Ascending aorta (tissue), 2 donors: Measurements from ENCODE around the gene SOX12. TPM values are rescaled to one million over a fixed set of nuclear protein-coding genes. Genes with fewer than 3 reads are reported as not detected.
"Not testable (repeated sequence)": the region's sequence is repeated elsewhere in the genome, so short reads cannot be mapped to it uniquely, and the experiment has no call there.

Experiments used
- DNase-seq, 2 donors: peaks; one replicate each; pipeline ENCODE4 v3.0.0-alpha.2; 2019; ENCODE audit warnings: low spot score in 2 of 2
- H3K27ac ChIP-seq, 2 donors: fragments of 200-600 bp; sonication (generic); one replicate each; pipeline ENCODE4 v1.5.1; 2016 to 2017; ENCODE audit warnings: mild to moderate bottlenecking in 1 of 2
- H3K27me3 ChIP-seq: fragments of 200-600 bp; sonication (generic); one replicate; pipeline ENCODE4 v1.5.1; 2017
- H3K36me3 ChIP-seq, 2 donors: fragments of 200-600 bp; sonication (generic); one replicate each; pipeline ENCODE4 v1.5.1; 2016
- H3K4me1 ChIP-seq, 2 donors: fragments of 200-600 bp; sonication (generic); one replicate each; pipeline ENCODE4 v1.5.1; 2016 to 2017; ENCODE audit warnings: mild to moderate bottlenecking in 1 of 2
- H3K4me3 ChIP-seq, 2 donors: fragments of 200-600 bp; sonication (generic); one replicate each; pipeline ENCODE4 v1.5.1; 2016 to 2017; ENCODE audit warnings: mild to moderate bottlenecking in 1 of 2
- H3K9me3 ChIP-seq, 2 donors: fragments of 200-600 bp; sonication (generic); one replicate each; pipeline ENCODE4 v1.5.1; 2016
- CTCF ChIP-seq, 3 experiments: fragments of 200-600 bp in 2 of 3; fragments of 450-650 bp in 1 of 3; sonication (generic) in 2 of 3; IDR thresholded peaks; one replicate each; pipeline ENCODE4 v1.5.1; 2016 to 2019; ENCODE audit warnings: antibody characterized with exemption in 3 of 3, mild to moderate bottlenecking in 1 of 3, moderate library complexity in 1 of 3
- intact Hi-C: fragments of 100-400 bp; cut with DNase I; formaldehyde crosslinking; loops from one replicate; pipeline ENCODE4 v1.15.1; 2023
- total RNA-seq: library from RNA; depleted of rRNA; stranded (reverse); fragments of >200 nt; gene quantifications from one replicate; pipeline ENCODE4 v1.1.0, GENCODE V29; 2016

SOX12 gene
- total RNA-seq, 1 donor from 2014 or later, result 6.2 TPM

- Histone ChIP-seq H3K27ac (peak overlapping the region; percentile 84 to 90), H3K27me3 (no peaks in the 10 kb centered on the region), H3K9me3 (no peaks in the 10 kb centered on the region), H3K4me3 (peak overlapping the region; percentile 67 to 83), H3K36me3 (peaks cover 0 to 5% of the 10 kb centered on the region in 2 donors), H3K4me1 (peaks cover 0 to 6% of the 10 kb centered on the region in 2 donors)
- DNase-seq, result peak; percentile 55 to 93
- no peak for TF ChIP-seq CTCF (IDR thresholded peaks at IDR 0.05)
- intact Hi-C loops, result loop anchor here (1.0 to 5.0 kb wide), 6 partner anchors 22 to 304 kb away; partner anchors contain the start of genes CSNK2A1, RBCK1, SRXN1 and TBC1D20
Observed at GRCh38 chr20:347640-348484, 22.5 kb downstream of the SOX12 start.

DNA sequence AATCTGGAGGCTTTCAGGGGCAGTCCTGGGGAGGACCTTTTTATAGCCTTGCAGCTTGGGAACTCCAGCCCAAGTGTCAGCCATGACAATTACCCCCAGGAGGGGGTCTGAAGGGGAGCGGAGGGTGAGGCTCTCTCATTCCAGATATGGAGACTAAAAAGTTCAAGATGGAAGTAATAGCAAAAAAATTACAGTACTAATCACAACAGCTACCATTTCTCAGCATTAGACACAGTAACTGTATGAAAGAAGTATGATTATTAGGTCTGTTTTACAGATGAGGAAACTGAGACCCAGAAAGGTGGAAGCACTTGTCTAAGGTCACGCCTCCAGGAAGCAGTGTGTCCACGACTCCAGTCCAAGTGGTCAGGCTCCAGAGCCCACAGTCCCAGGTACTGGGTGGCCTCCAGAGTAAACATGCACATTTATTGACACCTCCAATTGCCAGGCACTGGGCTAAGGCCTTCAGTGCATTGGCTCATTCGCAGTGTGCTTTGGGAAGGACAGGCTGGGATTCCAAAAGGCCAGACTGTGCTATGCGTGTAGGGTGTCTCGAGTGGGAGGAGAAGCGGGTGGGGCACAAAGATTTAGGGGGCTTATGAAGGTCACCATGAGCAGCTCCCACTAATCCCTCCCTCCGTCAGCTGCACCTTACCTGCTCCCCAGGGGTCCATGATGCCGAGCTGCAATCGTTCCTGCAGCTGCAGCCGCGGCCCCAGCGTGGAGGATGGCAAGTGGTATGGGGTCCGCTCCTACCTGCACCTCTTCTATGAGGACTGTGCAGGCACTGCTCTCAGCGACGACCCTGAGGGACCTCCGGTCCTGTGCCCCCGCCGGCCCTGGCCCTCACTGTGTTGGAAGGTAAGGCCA lies 23.9 kb downstream of the SOX12 start:
- Histone ChIP-seq H3K4me1 (peaks cover 0 to 6% of the 10 kb centered on the region in 2 donors), H3K27ac (no peak overlapping the region), H3K4me3 (no peak overlapping the region), H3K27me3 (no peaks in the 10 kb centered on the region), H3K36me3 (peaks cover 0 to 5% of the 10 kb centered on the region in 2 donors), H3K9me3 (no peaks in the 10 kb centered on the region)
- DNase-seq, result no peak
- intact Hi-C loops, result loop anchor here (5.0 kb wide), 2 partner anchors 193 to 303 kb away; partner anchors contain the start of genes CSNK2A1 and SRXN1
- no peak for TF ChIP-seq CTCF (IDR thresholded peaks at IDR 0.05)

- Histone ChIP-seq H3K9me3 (no peaks in the 10 kb centered on the region), H3K4me3 (no peak overlapping the region), H3K27ac (no peak overlapping the region), H3K27me3 (no peaks in the 10 kb centered on the region), H3K4me1 (peaks cover 0 to 2% of the 10 kb centered on the region in 2 donors), H3K36me3 (peaks cover 0 to 5% of the 10 kb centered on the region in 2 donors)
- intact Hi-C loops, result loop anchor here (5.0 kb wide), 2 partner anchors 314 to 389 kb away; no protein-coding TSS in a partner anchor
- no peak for TF ChIP-seq CTCF (IDR thresholded peaks at IDR 0.05)
- no peak for DNase-seq
Observed at GRCh38 chr20:353166-353565, 27.8 kb downstream of the SOX12 start.

DNA sequence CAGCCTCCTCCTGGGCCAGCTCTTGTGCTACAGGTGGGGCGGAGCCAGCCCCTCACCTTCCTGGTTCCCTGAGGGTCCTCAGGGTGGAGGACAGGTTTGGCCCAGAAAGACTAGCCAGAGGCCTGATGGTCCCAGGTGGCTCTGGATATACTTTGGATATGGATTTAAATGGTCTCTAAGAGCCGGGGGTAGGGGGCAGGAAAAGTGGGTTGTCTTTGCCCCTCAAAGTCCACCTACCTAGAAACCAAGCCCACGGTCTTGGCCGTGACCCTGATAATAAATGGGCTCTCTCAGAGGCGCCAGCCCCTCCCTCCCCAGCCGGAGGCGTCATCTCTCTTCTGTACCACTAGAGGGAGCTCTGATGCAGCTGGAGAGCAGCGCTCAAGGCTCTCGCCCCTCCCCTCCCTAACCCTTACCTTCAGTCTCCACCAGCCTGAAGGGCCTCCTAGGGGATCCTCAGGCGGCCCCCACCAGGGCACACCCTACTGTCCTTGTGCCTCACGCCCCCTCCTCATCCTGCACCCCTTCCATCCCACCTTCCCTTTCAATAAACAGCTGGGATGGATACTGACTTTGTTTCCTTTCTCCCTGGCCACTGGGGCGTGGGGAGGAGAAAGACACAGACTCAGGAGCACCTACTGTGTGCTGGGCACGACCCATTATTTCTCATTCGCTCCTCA lies 29.1 kb downstream of the SOX12 start:
- no peak overlapping the region for H3K4me3 ChIP-seq
- H3K9me3 ChIP-seq, result no peaks in the 10 kb centered on the region
- intact Hi-C loops, result loop anchor here (1.0 to 5.0 kb wide), 5 partner anchors 53 to 388 kb away; no protein-coding TSS in a partner anchor
- H3K27ac ChIP-seq, result no peak overlapping the region
- TF ChIP-seq CTCF (IDR thresholded peaks at IDR 0.05), result peak; percentile 91 to 96 (median 94)
- peaks cover 0 to 5% of the 10 kb centered on the region in 2 donors for H3K36me3 ChIP-seq
- no peaks in the 10 kb centered on the region for H3K27me3 ChIP-seq
- no peaks in the 10 kb centered on the region for H3K4me1 ChIP-seq
- DNase-seq, result peak in 1 of 2 donors; percentile 89

GRCh38 chr20:356154-356553 lies 30.8 kb downstream of the SOX12 start:
- H3K9me3 ChIP-seq, H3K4me1 ChIP-seq, H3K36me3 ChIP-seq, DNase-seq, intact Hi-C loops, H3K4me3 ChIP-seq, H3K27me3 ChIP-seq, H3K27ac ChIP-seq: not testable (repeated sequence)
